Thymus (tissue), 11 donors: ENCODE data around the gene AFTPH. TPM values are rescaled to one million over a fixed set of nuclear protein-coding genes. Genes with fewer than 3 reads are reported as not detected.

Experiments used
- DNase-seq, 9 donors: peaks; one replicate each; pipeline ENCODE4 v3.0.0-alpha.2; 2013; ENCODE audit warnings: low spot score in 9 of 9, low read depth in 6 of 9, missing footprints in 1 of 9
- H3K27ac ChIP-seq, 2 donors: one replicate each; pipeline ENCODE4 v1.5.1; 2013; ENCODE audit warnings: control low read depth in 1 of 2, low read depth in 1 of 2, low read length in 1 of 2, mild to moderate bottlenecking in 1 of 2, moderate library complexity in 1 of 2
- H3K27me3 ChIP-seq, 2 donors: one replicate each; pipeline ENCODE4 v1.5.1; 2013; ENCODE audit warnings: low read length in 1 of 2; ENCODE audit not compliant: control insufficient read depth in 2 of 2, insufficient read depth in 1 of 2
- H3K36me3 ChIP-seq, 2 donors: one replicate each; pipeline ENCODE4 v1.5.1; 2013; ENCODE audit warnings: low read length in 1 of 2, mild to moderate bottlenecking in 1 of 2, moderate library complexity in 1 of 2; ENCODE audit not compliant: control insufficient read depth in 2 of 2, insufficient read depth in 2 of 2
- H3K4me1 ChIP-seq, 2 donors: one replicate each; pipeline ENCODE4 v1.5.1; 2013; ENCODE audit warnings: low read length in 2 of 2; ENCODE audit not compliant: control insufficient read depth in 2 of 2, insufficient read depth in 2 of 2
- H3K4me3 ChIP-seq, 2 donors: one replicate each; pipeline ENCODE4 v1.5.1; 2013; ENCODE audit warnings: low read length in 2 of 2, control low read depth in 1 of 2, mild to moderate bottlenecking in 1 of 2
- H3K9me3 ChIP-seq, 2 donors: one replicate each; pipeline ENCODE4 v1.5.1; 2013; ENCODE audit warnings: low read length in 1 of 2, mild to moderate bottlenecking in 1 of 2; ENCODE audit not compliant: control insufficient read depth in 2 of 2, insufficient read depth in 1 of 2
- WGBS: extraction: QIAGEN DNeasy Blood & Tissue Kit; methylation state at CpG from one replicate; pipeline ENCODE4 v1.1.7; 2013; 5-methylcytosine and 5-hydroxymethylcytosine counted together
- polyA plus RNA-seq: library from polyadenylated mRNA; stranded (reverse); fragments of 200-250 nt; gene quantifications from one replicate; pipeline ENCODE4 v1.2.3, GENCODE V29; 2013
- total RNA-seq: library from RNA; stranded (reverse); fragments of 120-200 nt; gene quantifications from one replicate; pipeline ENCODE4 v1.2.4, GENCODE V29; 2013
- donor health status: healthy.

AFTPH gene
- total and polyA plus RNA-seq, 2 donors: 43.2 to 76.0 TPM

DNA sequence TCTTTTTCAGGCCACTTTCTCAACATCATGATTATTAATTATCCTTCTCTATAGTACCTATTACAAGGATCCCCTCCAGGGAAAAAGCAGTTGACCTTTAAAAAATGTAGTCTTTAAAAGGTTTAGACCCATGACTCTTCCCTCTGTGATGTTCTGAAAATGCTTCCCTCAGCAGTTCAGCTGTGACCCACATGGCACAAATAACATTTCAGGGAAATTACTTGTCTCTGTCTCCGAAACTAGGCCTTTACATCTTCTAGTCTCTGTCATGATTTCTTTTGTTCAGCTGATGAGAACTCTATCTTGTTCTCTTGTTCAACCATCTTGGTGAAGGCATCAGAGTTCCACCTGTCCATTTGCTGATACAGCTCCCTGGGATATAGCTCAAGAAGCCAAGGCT, 41.9 kb upstream of the AFTPH start:
- Histone ChIP-seq H3K4me1 (no peaks in the 10 kb centered on the region), H3K9me3 (no peaks in the 10 kb centered on the region), H3K36me3 (no peaks in the 10 kb centered on the region), H3K4me3 (no peak overlapping the region), H3K27ac (no peak overlapping the region), H3K27me3 (peaks cover 0 to 7% of the 10 kb centered on the region in 2 donors)
- 96% methylated on average over 1 of the region's 1 CpG for WGBS
- DNase-seq: no peak

DNA sequence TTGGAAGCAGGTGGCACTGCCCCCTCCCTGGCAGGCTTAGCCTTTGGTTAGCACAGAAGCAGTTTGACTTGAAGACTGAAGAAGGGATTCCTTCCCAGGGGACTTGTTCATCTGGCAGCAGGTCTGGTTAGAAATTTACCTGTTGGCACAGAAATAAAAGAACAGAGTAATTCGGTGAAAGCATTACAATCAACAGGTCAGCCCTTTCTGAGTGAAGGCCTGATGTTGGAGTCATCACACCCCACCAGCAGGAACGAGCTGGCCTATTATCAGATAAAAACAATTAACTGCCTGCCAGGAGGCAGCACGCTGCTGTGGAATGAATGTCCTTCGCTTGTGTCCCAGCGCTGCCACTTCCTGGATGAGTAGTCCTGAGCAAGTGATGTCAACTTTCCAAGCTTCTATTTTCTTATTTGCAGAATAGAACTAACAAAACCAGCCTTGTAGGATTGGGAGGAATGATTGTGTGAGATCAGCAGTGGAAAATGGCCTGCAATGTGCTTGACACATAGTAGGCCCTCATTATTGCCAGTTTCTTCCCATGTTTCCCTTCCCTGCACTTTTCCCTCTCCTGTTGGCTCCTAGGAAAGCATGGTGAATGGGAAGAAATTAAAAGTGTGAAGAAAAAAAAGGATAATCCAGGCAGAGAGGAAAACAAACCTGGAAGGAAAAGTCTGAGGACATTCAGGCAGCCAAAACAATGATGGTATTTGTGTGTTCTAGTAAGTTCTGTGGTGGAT, 41.2 kb upstream of the AFTPH start:
- no peak overlapping the region for H3K4me3 ChIP-seq
- H3K36me3 ChIP-seq: no peaks in the 10 kb centered on the region
- no peaks in the 10 kb centered on the region for H3K4me1 ChIP-seq
- no peak for DNase-seq
- H3K27me3 ChIP-seq: peaks cover 0 to 7% of the 10 kb centered on the region in 2 donors
- no peak overlapping the region for H3K27ac ChIP-seq
- H3K9me3 ChIP-seq: no peaks in the 10 kb centered on the region
- WGBS: 89% methylated on average over 5 of the region's 5 CpGs

DNA sequence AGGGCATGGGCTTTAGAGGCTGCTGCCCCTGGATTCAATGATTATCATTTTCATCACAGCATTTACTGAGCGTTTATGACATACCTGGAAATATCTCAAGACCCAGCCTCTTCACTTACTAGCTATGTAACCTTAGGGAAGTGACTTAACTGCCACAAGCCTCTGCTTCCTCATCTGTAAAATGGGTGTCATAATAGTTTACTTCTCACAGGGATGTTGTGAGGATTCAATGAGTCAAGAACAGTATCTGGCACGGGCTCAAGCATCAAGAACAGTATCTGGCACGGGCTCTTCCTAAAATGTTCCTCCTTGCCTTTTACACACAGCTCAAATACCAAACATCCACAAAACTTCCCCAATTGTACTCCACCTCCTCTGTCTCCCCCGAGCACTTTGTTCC, 38.8 kb upstream of the AFTPH start:
- WGBS: 58% methylated on average over 4 of the region's 4 CpGs
- Histone ChIP-seq H3K27ac (peak overlapping the region in 1 of 2 donors; percentile 43), H3K9me3 (no peaks in the 10 kb centered on the region), H3K27me3 (peaks cover 0 to 23% of the 10 kb centered on the region in 2 donors), H3K4me3 (no peak overlapping the region), H3K36me3 (no peaks in the 10 kb centered on the region), H3K4me1 (peaks cover 0 to 17% of the 10 kb centered on the region in 2 donors)
- no peak for DNase-seq

DNA sequence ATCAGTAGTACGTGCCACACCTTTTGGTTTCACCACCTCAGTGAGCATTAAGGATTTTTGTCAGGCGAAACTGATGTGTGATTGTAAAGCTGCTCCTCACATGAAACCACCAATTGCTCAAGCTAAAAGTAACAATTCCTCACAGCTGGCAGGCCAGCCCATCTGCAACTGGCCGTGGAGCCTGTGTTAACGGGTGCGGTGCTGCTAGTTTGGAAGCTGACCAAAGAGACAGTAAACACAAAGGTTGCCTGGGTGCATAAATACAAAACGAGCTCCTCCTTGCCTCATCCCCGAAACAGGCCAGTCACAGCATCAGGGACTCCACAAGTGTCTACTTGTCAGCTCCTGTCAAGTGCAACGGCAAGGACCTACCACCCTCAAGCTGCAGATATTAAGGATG, 38.2 kb upstream of the AFTPH start:
- H3K27ac ChIP-seq: peak overlapping the region in 1 of 2 donors; percentile 43
- WGBS: 94% methylated on average over 8 of the region's 8 CpGs
- H3K36me3 ChIP-seq: no peaks in the 10 kb centered on the region
- no peaks in the 10 kb centered on the region for H3K9me3 ChIP-seq
- H3K4me3 ChIP-seq: no peak overlapping the region
- H3K4me1 ChIP-seq: peaks cover 0 to 17% of the 10 kb centered on the region in 2 donors
- DNase-seq: peak in 1 of 9 donors; percentile 19
- peaks cover 0 to 28% of the 10 kb centered on the region in 2 donors for H3K27me3 ChIP-seq

DNA sequence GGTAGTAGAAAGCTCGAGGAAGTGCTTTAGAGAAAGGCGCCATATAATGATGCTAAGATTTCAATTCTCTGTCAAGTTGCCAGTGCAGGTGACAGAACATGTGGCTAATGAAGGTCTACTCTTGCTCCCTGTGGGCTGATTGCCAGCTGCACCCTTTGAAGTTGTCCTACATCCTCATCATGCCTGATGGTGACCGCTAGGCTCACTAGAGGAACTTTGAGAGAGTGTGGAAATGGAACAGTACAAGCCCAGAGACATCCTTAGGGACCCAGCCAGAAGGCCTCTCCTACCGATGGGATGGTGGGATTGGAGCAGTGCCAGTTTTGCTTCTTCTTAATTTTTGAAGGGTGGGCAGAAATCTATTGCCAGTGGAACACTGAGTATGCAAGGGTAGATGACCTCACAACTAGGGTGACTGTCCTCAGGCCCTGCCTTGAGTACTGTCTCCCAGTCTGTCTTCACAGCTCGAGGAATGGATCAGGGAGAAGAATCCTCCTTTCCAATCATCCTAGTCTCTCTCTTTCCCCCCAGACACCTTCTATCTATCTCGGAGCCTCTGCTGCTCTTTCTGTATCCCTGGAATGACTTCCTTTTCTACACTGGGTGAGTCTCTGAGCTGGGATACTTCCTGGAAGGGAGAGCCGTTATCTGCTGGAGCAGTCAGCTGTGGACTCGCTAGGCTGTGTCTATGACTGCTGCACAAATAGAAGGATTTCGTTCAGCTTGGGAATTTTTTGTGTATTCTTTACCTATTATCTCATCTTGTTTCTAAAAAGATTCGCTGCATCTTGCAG, 36.7 kb upstream of the AFTPH start:
- Histone ChIP-seq H3K27ac (no peak overlapping the region), H3K36me3 (no peaks in the 10 kb centered on the region), H3K4me1 (peaks cover 0 to 17% of the 10 kb centered on the region in 2 donors), H3K9me3 (no peaks in the 10 kb centered on the region), H3K27me3 (peaks cover 2 to 30% of the 10 kb centered on the region in 2 donors), H3K4me3 (no peak overlapping the region)
- no peak for DNase-seq
- 71% methylated on average over 10 of the region's 10 CpGs for WGBS

DNA sequence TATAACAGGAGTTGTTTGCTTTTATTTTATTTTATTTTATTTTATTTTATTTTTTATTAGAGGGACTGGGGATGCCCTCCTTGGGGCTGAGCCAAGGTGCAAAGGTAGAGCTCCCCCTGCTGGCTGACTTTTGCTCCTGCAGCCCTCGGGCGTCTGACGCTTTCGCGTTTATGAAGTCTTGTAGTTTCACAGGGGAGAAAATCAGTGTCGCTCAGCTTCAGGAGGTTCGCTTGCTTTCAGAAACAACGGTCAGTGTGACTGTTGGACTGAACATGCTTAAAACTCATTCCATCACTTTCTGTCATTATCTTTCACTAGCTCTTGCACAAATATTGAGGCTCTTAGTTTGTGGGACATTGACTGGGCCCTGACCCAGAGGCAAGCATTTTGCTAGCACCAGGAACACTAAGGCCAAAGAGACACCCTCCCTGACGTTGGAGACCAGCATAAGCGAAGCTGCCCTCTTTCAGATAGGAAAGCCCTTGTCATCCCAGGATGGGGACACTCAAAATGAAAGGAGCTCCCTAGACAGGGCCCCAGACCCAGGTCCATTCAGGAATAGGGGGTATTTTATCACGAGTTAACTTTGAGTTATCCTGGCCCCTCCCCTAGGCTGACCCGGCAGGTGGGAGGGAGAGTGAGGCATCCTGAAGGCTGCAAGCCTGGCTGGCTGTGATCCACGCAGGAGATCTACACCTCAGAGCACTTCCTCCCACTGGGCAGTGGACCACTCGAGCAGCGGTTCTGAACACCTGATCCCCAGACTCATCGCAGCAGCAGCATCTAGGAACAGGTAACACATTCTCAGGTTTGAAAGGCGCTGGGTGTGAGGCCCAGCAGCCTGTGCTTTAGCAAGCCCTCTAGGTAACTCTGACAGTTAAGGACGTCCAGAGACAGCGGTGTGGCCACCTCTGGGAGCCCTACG, 35.8 kb upstream of the AFTPH start:
- peak; percentile 43 to 83 (median 63) for DNase-seq

DNA sequence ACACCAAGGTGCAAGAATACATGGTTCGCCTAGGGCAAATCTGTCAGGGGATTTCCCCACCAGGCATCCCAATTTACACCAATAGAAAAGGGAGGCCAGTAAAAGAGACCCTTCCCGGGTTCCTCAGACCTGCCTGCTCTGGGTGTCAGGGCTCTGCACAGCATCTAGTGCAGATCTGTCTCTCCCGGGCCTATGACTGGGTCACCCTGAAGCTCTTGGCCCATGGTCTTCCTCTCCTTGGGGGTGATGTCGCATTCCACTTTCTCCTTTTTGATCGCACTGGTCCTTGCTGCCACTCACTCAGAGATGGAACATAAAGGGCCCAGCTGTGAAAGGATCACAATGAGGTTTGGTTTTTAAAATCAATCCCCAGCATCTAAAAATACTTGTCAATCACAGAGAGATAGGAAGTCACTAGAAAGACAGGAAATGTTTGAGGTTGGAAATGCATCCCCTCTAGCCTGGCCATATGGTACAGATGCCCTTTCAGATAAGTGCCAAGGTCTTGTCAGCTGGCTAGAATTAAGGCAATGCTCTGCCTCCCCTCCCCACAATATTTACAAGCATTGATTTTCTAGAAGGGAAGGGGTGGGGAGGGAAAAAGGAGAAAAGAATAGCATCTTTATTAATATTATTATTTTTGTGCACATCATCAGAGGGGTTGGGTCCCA, 34.9 kb upstream of the AFTPH start:
- no peaks in the 10 kb centered on the region for H3K36me3 ChIP-seq
- no peak for DNase-seq
- H3K27me3 ChIP-seq: peaks cover 4 to 34% of the 10 kb centered on the region in 2 donors
- no peak overlapping the region for H3K27ac ChIP-seq
- H3K4me1 ChIP-seq: peaks cover 0 to 17% of the 10 kb centered on the region in 2 donors
- no peaks in the 10 kb centered on the region for H3K9me3 ChIP-seq
- 51% methylated on average over 5 of the region's 5 CpGs for WGBS
- no peak overlapping the region for H3K4me3 ChIP-seq

More for the DNA sequence above, 35.8 kb upstream of the AFTPH start:
- Histone ChIP-seq H3K4me1 (peaks cover 0 to 17% of the 10 kb centered on the region in 2 donors), H3K27me3 (peaks cover 2 to 31% of the 10 kb centered on the region in 2 donors), H3K4me3 (no peak overlapping the region), H3K36me3 (no peaks in the 10 kb centered on the region), H3K27ac (no peak overlapping the region), H3K9me3 (no peaks in the 10 kb centered on the region)
- WGBS: 53% methylated on average over 20 of the region's 20 CpGs

DNA sequence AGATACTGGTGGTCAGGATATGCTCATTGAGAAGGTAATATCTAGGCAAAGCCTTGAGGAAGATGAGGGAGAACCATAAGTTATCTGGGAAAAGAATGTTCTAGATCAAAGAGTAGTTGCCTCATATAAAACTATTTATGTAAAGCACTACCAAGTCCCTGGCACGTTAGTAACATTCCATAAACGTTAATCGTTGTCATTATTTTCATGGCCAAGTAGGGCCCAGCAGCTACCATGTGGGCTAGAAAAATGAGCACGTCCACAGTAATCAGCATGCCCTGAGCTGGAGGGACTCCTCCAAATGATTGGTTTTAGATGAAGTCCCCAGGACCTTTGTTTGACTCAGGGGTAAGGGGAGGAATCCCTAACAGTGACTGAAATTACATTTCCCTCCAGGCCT, 32.7 kb upstream of the AFTPH start:
- Histone ChIP-seq H3K27ac (no peak overlapping the region), H3K9me3 (no peaks in the 10 kb centered on the region), H3K27me3 (peaks cover 4 to 27% of the 10 kb centered on the region in 2 donors), H3K4me3 (no peak overlapping the region), H3K36me3 (no peaks in the 10 kb centered on the region), H3K4me1 (peaks cover 0 to 17% of the 10 kb centered on the region in 2 donors)
- DNase-seq: no peak
- WGBS: 95% methylated on average over 4 of the region's 4 CpGs
